ENCODE data around the gene MACF1.
A peak's percentile ranks its signal among the peaks of the same experiment; 100 is the strongest.
"Not testable (repeated sequence)": the region's sequence is repeated elsewhere in the genome, so short reads cannot be mapped to it uniquely, and the experiment has no call there.

Gene MACF1

DNA sequence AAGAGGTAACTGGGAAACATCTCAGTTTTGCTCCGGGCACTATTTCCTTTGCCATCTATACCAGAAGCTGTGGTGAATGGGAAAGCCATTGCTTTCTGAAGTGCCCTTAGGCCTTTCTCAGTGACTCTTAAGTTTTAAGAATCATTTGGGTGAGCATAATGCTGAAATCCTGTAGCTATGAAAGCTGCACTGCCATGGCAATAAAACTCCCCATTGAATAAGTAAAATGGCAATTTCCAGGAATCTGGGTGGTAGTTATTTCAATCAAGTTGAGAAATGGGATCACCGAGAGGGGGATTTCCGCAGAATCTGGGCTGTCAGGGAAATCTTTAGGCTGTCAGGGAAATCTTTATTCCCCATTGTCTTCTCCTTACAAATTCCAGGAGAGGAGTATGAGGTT lies 26.8 kb upstream of the MACF1 start:
- no peak for DNase-seq (ENCODE audit: low read depth in 2 of 2)

DNA sequence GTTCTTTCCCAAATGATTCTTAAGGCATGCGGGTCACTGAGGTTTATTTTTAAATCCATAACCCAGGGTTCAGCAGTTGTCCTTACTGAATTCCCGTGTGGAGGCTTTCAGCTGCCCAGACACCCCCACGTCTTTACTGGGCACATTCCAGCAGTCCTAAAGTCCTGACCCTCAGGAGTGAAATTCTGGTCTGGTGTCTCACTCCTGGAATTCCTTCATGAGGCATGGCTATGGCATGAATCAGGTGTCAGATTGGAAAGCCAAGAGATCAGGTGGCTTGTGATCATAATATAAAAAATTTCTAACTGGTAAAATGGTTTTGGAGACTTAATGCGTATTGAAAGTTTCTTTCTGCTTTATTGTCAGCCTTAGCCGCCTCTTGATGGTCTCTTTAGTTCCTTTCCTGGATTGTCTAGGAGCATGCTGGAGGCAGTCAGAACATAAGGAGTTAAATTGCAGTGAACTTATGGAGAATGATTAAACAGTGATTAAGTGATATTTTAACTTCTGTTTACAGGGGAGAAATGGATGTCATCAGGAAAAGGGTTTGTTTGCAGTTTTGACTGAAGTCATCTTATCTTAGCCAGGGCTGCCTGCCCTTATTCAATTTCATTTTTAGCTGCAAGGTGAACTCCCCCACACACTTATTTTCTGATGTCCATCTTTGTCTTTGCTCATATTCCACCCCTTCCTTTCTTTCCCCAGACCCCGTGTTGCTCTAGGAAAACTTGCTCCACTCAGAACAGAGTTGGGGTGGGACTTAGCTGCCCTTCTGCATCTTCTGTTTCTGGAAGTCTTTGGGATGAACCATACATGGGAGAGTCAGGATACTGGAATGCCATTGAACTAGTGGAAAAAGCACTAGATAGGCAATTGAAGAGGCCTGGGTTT lies 25.7 kb upstream of the MACF1 start:
- no peak for DNase-seq (ENCODE audit: low read depth in 2 of 2)

DNA sequence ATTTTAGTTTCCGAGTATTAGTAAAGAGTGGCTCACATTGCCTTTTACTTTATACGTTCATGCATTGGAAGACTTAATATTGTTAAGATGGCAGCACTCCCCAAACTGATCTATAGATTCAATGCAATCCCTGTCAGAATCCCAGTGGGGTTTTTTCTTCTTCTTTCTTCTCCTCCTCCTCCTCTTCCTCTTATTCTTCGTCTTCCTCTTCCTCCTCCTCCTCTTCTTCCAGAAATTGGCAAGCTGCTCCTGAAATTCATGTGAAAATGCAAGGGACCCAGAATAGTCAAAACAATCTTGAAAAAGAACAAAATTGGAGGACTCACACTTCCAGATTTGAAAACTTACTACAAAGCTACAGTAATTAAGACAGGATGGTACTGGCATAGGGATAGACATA lies 23.2 kb upstream of the MACF1 start:
- no peak for DNase-seq (ENCODE audit: low read depth in 2 of 2)

DNA sequence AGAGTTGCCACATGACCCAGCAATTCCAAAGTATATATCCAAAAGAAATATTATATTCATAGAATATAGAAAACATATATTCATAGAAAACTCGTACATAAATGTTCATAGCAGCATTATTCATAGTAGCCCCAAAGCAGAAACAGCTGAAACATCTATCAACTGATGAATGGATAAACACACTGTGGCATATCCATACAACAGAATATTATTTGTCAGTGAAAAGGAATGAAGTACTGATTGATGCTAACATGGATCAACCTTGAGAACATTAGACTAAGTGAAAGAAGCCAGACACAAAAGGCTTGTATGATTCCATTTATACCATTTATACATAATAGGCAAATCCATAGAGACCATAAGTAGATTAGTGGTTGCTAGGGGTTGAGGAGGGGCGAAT lies 21.7 kb upstream of the MACF1 start:
- no peak for DNase-seq (ENCODE audit: low read depth in 2 of 2)

DNA sequence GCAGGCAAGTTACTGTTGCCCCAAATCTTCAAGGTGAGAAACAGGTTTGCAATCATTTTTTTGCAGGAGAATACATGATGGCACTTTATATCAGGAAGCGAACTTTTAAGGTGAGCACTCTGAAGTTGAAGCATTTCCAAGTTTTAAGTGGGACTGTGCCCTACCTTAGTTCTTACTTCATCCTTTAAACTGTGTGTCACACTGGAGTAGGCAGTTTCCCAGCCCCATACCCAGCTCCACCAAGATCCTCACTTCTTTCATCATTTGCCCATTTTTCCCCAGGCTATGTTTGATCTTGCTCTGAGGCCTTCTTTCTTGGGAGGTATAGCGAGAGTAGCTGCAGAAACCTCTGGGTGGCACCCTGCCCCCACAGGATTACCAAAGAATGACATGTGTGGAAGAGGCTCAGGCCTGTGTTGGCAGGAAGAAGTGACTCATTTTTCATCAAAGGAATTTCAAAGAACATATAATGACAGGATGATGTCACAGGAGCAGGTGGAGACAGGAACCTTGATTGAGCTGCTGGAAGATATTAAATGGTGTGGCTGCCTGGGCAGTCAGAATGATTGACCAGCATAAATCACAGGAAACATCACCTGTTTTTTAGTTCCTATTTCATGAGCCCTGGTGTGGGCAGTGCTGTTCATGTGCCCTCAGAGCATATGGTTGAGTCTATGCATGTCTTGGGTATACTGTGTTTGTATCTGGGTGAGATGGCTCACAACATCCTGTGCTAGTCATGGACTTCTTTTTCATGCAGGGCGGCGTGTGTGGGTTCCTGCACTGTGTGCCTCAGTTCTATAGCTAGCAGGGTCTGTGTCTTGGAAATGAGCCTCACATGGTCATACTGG lies 20.8 kb upstream of the MACF1 start:
- DNase-seq (ENCODE audit: low read depth in 2 of 2) = peak; percentile 65 to 78

DNA sequence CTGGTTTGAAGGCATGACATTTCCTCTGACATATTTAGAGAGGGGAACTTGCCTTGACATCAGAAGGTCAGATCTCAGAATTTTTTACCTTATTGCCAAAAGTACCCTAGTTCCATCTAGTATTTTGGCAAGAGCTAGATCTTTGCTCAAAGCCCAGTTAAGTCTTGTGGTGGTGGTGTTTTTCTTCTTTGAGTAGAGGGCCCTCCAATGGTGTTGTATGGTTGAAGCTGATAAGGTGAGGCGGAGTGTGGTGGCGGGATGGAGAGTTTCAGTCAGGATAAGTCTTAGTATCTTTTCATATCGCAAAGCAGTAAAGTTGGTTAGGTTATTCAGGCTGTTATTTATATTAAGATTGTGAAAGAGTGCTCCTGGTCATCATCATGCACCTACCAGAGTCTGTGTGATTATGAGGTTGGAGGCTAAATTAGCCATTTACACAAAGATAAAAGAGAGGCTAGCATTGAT lies 20.1 kb upstream of the MACF1 start:
- no peak for DNase-seq (ENCODE audit: low read depth in 2 of 2)

DNA sequence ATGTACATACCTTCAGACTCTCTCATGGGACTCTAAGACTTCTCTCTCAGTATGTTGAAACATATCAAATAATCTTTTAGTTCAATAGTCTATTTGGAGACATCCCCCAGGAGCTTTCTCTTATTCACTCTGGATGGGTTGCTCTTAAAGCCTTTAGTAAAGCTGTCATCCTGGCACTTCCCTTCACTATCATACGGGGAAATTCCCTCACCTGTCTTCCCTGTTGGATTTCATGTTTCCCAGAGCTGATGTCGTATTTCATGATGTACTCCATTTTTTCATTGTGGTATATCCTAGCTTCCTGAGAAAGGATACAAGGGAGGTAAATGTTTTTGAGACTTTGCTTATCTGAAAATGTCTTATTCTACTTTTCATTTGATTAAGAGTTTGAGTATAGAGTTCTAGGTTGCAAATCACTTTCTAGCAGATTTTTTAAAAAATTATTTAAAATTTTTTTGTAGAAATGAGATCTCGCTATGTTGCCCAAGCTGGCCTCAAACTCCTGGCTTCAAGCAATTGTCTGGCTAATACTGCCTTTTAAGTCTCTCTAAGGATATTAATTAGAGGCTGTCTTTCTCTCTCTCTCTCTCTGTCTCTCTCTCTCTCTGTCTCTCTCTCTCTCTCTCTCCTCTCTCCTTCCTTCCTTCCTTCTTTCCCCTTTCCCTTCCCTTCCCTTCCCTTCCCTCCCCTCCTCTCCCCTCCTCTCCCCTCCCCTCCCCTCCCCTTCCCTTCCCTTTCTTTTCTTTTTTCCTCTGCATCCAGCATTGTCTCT lies 17.0 kb upstream of the MACF1 start:
- no peak for DNase-seq (ENCODE audit: low read depth in 2 of 2)

DNA sequence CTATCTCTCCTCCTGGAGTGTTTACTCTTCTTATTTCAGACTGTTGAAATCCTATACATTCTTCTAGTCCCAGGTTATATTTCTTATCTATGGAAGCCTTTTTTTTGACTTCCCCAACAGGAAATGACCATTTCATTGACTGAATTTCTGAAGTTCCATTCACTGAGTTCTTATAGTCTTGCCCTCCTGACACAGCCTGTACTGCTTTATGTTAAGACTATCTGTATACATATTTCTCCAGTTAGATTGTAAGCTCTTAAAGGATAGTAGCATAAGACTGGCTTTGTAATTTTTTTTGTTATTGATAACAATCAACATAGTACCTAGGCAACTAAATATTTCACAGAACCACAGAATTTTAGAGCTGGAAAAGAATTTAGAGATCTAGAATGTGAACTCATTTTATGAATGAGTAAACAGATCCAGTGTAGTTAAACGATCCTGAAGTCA lies 14.9 kb upstream of the MACF1 start:
- DNase-seq (ENCODE audit: low read depth in 2 of 2) = no peak

DNA sequence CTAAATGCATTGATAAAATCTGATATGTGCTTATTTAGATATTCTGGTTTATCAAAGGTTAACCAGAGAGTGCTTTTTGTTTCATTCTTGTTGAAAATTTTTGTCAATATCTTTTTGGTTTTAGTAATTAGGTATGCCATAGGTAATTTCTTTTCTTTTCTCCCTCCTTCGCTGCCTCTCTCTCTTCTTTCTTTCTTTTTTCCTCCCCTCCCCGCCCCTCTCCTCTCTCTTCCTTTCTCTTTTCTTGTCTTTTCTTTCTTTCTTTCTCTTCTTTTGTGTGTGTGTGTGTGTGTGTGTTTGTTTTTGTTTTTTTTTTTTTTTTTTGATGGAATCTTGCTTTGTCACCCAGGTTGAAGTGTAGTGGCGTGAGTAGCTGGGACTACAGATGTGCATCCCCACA lies 14.4 kb upstream of the MACF1 start:
- no peak for DNase-seq (ENCODE audit: low read depth in 2 of 2)

DNA sequence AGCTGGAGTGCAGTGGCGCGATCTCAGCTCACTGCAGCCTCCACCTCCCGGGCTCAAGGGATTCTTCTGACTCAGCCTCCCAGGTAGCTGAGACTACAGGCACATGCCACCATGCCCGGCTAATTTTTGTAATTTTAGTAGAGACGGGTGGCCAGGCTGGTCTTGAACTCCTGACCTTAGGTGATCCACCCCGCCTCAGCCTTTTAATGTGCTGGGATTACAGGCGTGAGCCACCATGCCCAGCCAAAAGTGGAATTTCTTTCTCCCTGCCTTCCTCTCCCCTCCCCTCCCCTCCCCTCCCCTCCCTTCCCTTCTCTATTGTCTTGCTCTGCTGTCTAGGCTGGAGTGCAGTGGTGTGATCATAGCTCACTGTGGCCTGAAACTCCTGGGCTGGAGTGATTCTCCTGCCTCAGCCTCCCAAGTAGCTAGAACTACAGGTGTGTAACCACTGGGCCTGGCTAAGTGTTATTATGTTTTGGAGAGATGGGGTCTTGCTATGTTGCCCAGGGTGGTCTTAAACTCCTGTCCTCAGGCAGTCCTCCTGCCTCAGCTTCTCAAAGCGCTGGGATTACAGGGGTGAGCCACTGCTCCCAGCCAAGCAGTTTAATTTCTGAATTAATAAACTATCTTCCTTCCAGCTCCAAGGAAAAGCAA lies 10.0 kb upstream of the MACF1 start:
- no peak for DNase-seq (ENCODE audit: low read depth in 2 of 2)

DNA sequence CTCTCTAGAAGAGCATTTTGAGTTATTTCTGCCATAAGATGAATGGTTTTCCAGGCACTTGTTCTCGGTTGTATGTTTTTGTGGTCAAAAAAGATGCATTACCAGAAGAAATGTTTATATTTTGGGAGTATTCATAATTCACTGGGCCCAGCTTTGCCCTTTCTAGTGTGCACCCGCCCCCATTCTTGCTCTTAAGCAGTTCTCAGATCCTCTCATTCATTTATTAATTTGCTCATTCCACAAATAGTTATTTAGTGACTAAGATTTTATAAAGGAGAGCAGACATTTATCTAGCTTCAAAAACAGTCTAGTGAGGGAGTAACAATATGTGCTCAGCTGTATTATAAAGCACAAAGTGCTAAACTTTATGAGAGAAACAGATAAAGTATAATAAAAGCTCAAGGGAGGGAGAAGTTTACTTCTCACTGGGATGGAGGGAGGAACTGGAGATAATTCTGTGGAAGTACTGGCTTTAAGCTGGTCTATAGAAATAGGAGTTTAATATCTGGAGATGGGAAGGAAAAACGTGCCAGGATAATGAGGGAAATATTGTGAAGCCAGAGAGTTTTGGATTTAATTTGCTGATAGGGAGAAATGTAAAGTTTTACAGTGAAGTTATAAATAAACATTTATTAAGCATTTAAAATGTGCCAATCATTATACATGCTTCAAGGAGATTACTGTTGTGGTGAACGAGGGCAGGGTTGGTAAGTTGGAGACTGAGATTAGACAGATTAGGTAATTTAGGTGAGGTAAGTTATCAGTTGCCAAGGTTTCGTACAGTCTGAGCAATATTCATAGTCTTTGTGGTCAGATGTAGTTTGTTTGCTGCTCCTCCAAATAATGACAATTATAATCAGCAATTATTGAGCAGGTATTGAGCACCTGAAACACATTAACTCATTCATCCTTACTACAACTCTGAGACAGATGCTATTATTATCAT lies 9.1 kb upstream of the MACF1 start:
- DNase-seq (ENCODE audit: low read depth in 2 of 2) = no peak

DNA sequence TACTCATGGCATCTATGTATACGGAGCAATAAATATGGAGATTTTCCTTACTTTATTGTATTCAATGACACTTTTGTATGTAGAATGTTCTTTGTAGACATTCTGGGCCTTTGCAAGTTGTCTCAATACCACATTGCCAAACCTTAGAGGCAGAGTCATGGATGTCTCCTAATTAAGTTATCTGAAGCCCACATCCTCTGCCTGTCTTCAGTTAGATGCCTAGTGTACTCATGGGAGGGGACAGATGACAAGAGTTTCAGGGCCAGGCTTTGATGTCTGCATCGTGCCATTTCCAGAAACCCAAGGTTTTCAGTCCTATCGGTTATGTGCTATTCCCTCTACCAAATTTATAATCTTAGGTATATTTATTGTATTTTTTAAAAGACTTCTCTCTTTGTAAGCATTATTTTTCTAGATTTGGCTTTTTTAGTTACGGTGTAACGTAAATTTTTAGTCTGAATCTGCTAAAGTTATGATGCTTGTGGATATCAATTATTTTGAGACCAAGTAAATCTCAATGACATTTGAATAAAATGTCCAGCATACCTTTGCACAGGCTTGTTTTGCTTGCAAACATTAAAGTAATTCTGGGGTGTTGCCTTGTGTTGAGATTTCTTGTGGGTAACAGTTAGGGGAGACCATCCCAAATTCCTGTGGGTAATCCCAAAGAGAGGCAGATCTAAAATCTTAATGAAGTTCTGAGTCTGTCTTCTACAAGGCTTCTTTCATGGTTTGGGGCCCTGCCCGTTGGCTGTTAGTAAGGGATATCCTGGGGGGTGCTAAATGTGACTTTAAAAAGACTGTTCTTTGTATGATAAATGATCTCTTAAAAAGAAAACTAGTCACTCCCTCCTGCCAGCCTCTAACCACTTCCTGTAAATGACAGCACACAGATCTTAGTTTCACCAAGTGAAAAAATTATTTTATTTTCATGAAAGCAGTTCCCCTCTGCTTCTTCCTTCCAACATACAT lies 8.0 kb upstream of the MACF1 start:
- no peak for DNase-seq (ENCODE audit: low read depth in 2 of 2)

DNA sequence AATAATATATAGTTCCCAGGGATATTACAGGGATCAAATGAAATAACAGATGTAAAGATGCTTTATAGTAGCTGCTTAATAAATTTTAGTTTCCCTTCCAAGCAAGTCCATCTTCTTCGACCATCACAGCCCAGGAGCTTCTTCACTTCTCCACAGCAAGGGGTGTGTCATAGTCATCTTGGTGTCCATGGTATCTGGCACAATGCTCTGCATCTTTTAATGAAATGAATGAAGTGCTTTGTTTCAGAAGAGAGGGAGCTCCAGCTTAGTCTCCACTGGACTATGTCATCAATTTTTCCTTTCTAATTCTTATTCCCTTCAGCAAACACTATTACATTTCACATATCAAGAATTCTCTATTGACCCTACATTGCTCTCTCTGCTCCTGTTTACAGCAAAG lies 4.9 kb upstream of the MACF1 start:
- no peak for DNase-seq (ENCODE audit: low read depth in 2 of 2)

DNA sequence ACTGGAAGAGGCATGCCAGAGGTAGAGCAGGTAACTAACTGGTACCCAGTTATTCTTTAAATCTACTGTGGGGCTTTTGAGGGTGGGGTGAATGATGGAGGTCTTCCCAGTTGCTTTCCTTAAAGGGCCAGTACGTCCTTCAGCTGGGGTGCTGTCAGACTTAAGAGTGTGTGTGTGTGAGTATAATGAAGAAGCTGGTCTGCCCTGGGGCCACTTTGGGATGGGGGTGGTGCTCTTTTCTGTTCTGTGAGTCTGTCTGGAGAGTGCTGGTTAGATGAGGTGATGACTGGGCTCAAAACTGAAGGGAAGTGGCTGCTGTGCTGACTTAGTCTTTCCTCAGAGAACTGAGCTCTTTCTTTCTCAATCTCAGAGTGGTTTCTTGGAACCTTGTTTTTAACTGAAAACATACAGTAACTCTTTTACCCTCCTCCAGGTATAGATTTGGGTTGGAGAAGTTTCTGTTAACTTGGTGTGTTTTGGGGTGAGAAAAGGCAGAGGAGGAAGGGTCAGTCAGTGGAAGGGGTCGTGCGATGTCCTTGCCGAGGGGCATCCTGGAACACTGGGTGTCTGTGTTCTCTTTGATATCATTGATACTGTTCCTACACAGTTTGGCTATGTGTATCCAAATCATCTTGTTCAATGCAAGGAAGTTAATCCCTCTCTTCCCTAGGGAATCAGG lies 746 bp downstream of the MACF1 start:
- peak; percentile 49 to 58 for DNase-seq (ENCODE audit: low read depth in 2 of 2)

DNA sequence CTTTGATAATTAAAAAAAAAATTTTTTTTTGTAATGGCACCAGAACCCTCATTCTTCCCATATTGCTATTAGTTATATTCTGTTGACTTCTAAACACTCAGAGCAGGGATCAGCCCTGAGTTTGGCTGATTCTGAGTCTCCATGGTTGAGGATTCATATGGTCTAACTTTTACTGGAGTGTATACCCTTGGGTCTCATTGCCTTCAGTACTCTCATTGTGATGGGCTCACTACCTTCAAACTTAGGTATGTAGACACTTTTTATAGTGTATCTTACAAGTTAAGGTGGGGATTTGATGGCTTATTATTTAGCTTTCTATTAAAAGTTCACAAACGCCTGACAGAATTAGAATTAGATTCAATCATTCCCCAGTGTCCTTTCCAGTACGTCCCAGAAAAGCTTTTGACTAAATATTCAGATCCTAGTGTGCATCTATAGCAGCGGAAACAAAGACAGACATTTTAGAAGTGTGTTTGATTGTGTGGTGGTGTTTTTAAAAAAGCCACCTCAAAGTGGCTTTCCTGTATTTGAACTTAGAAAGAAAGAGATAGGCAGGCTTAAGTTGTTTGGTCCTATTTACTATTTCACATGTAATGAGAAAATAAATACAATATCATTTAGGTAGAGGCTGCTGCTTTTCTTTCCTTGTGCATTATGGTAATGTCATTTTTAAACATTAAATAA lies 1.4 kb downstream of the MACF1 start:
- DNase-seq (ENCODE audit: low read depth in 2 of 2) = no peak

DNA sequence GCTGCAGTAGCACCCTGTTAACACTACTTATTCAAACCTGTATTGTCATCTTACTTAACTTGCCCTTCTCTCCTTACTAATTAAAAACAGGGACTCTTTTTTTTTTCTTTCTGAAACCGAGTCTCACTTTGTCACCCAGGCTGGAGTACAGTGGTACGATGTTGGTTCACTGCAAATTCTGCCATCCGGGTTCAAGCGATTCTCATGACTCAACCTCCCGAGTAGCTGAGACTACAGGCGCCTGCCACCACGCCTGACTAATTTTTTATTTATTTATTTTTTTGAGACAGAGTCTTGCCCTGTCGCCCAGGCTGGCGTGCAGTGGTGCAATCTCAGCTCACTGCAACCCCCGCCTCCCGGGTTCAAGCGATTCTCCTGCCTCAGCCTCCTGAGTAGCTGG lies 3.9 kb downstream of the MACF1 start:
- not testable (repeated sequence) for DNase-seq (ENCODE audit: low read depth in 2 of 2)

DNA sequence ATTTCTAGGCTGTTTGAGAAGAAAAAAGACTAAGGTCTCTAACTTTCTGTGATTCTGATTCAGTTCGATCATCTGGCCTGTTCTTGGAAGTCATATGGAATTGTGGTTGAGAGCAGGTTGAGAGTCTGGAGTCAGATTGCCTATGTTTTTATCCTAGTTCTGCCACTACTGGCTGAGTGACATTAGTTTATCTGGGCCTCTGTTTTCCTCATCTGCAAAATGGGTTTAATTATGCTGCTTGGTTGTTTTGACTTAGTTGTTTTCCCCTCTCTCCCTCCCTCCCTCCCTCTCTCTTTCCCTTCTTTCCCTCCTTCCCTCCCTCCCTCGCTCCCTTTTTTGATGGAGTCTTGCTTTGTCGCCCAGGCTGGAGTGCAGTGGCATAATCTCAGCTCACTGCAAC lies 6.2 kb downstream of the MACF1 start:
- no peak for DNase-seq (ENCODE audit: low read depth in 2 of 2)

DNA sequence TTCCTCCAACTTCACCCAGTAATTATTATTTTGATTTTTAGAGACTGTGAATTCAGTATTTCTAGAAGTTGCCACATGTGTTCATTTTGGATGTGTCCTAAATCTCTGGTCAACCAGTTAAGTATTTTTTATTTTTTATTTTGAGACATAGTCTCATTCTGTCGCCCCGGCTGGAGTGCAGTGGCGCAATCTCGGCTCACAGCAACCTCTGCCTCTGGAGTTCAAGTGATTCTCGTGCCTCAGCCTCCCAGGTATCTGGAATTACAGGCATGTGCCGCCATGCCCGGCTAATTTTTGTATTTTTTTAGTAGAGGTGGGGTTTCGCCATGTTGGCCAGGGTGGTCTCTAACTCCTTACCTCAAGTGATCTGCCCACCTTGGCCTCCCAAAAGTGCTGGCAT lies 8.0 kb downstream of the MACF1 start:
- no peak for DNase-seq (ENCODE audit: low read depth in 2 of 2)

Data from activated CD4-positive, alpha-beta T cell treated with anti-CD3 and anti-CD28 coated beads for 24 hours (primary cell).